Measurements from ENCODE around the gene EIF2B5.
"Not testable (repeated sequence)": the region's sequence is repeated elsewhere in the genome, so short reads cannot be mapped to it uniquely, and the experiment has no call there.

Gene EIF2B5

GRCh38 chr3:184149770-184150169 is 14.6 kb downstream of the EIF2B5 start:
- H3K36me3 ChIP-seq (ENCODE audit: control insufficient read depth, insufficient read depth, low read length); H3K9ac ChIP-seq (ENCODE audit: low read length); H3K4me3 ChIP-seq (ENCODE audit: low read length); H3K27me3 ChIP-seq (ENCODE audit: control insufficient read depth, insufficient read depth, low read length); H3K9me3 ChIP-seq (ENCODE audit: control insufficient read depth, low read length); H3K4me1 ChIP-seq (ENCODE audit: control insufficient read depth, insufficient read depth, low read length): not testable (repeated sequence)

GRCh38 chr3:184154885-184155643 is 19.9 kb downstream of the EIF2B5 start, which contains the start of gene DVL3:
TSS of gene DVL3 (plus strand) at chr3:184155377. CDS start at chr3:184155636, 259 bp downstream.
- Histone ChIP-seq H3K9me3 (ENCODE audit: control insufficient read depth, low read length) (no peaks in the 10 kb centered on the region), H3K36me3 (ENCODE audit: control insufficient read depth, insufficient read depth, low read length) (no peaks in the 10 kb centered on the region), H3K4me1 (ENCODE audit: control insufficient read depth, insufficient read depth, low read length) (peaks cover 23% of the 10 kb centered on the region), H3K9ac (ENCODE audit: low read length) (peak within 1 kb of the TSS; percentile 93), H3K4me3 (ENCODE audit: low read length) (peak within 1 kb of the TSS; percentile 93), H3K27me3 (ENCODE audit: control insufficient read depth, insufficient read depth, low read length) (no peaks in the 10 kb centered on the region)

GRCh38 chr3:184155644-184156521 is 20.7 kb downstream of the EIF2B5 start:
- Histone ChIP-seq H3K36me3 (ENCODE audit: control insufficient read depth, insufficient read depth, low read length) (no peaks in the 10 kb centered on the region), H3K9me3 (ENCODE audit: control insufficient read depth, low read length) (no peaks in the 10 kb centered on the region), H3K4me1 (ENCODE audit: control insufficient read depth, insufficient read depth, low read length) (peaks cover 23% of the 10 kb centered on the region), H3K27me3 (ENCODE audit: control insufficient read depth, insufficient read depth, low read length) (no peaks in the 10 kb centered on the region), H3K4me3 (ENCODE audit: low read length) (peak overlapping the region; percentile 93), H3K9ac (ENCODE audit: low read length) (peak overlapping the region; percentile 93)

DNA sequence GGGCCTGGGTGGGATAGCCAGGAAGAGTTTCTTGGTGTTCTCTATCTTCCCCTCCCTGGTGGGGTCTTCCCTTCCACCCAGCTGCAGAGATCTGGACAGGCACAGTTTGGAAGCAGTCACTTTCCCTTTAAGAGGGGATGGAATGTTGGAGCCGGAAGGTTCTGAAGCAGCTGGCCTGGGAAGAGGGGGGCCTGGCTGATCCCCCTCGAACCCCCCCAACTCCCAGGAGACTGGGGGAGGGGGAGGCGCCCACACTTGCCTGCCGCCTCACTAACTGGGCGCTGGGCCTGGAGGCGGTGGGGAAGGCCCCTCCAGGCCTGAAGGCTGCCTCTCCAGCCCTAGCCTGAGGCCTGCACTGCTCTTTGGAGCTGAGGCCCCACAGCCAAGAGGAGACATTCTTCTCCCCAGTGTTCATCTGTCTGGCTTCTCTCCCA is 21.4 kb downstream of the EIF2B5 start:
- Histone ChIP-seq H3K4me1 (ENCODE audit: control insufficient read depth, insufficient read depth, low read length) (peaks cover 23% of the 10 kb centered on the region), H3K9me3 (ENCODE audit: control insufficient read depth, low read length) (no peaks in the 10 kb centered on the region)

GRCh38 chr3:184157206-184157605 is 22.0 kb downstream of the EIF2B5 start:
- Histone ChIP-seq H3K9me3 (ENCODE audit: control insufficient read depth, low read length) (no peaks in the 10 kb centered on the region), H3K4me3 (ENCODE audit: low read length) (peak overlapping the region; percentile 93), H3K36me3 (ENCODE audit: control insufficient read depth, insufficient read depth, low read length) (no peaks in the 10 kb centered on the region), H3K4me1 (ENCODE audit: control insufficient read depth, insufficient read depth, low read length) (peaks cover 23% of the 10 kb centered on the region), H3K27me3 (ENCODE audit: control insufficient read depth, insufficient read depth, low read length) (no peaks in the 10 kb centered on the region), H3K9ac (ENCODE audit: low read length) (peak overlapping the region; percentile 93)

More for the DNA sequence above, 21.4 kb downstream of the EIF2B5 start:
- no peaks in the 10 kb centered on the region for H3K36me3 ChIP-seq (ENCODE audit: control insufficient read depth, insufficient read depth, low read length)
- no peaks in the 10 kb centered on the region for H3K27me3 ChIP-seq (ENCODE audit: control insufficient read depth, insufficient read depth, low read length)
- H3K9ac ChIP-seq (ENCODE audit: low read length) = peak overlapping the region; percentile 93
- H3K4me3 ChIP-seq (ENCODE audit: low read length) = peak overlapping the region; percentile 93

- Histone ChIP-seq H3K9ac (ENCODE audit: low read length) (no peak overlapping the region), H3K4me1 (ENCODE audit: control insufficient read depth, insufficient read depth, low read length) (peaks cover 23% of the 10 kb centered on the region), H3K9me3 (ENCODE audit: control insufficient read depth, low read length) (no peaks in the 10 kb centered on the region), H3K4me3 (ENCODE audit: low read length) (no peak overlapping the region), H3K27me3 (ENCODE audit: control insufficient read depth, insufficient read depth, low read length) (no peaks in the 10 kb centered on the region), H3K36me3 (ENCODE audit: control insufficient read depth, insufficient read depth, low read length) (no peaks in the 10 kb centered on the region)
Measured at GRCh38 chr3:184158404-184158803, 23.2 kb downstream of the EIF2B5 start.

DNA sequence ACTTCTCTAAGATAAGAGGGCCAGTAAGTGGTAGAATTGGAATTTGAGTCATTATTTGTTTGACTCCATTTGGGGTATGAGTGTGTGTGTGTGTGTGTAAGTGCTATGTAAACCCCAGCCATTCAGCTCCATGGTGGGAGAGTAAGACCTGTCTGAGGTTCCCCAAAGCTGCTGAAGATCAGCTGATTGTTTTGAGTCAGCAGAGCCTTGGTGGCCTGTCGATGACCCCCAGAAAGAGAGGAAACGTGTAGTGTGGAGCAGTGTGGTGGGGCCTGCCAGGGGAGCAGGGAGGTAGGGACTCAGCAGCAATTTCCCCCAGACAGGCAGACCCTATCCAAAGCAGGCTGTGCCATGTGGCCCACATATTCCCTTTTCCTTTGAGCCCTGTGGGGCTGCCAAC is 25.3 kb downstream of the EIF2B5 start:
- H3K9ac ChIP-seq (ENCODE audit: low read length) = no peak overlapping the region

DNA sequence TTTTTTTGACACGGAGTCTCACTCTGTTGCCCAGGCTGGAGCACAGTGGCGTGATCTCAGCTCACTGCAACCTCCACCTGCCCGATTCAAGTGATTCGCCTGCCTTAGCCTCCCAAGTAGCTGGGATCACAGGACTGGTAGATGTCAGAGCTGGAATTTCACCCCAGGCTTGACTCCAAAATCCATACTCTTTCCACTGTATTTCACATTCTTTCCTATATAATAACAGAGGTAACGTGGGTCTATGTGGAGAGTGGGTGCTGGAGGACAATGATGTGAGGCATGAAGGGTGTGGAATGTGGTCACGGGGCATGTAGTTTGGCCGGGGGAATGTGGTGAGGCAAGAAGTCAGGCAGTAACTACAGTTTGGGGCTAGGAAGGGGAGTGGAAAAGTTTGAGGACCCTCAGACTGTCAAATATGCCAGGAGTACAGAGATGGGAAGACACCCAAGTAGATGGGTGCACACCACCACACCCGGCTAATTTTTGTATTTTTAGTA is 27.5 kb downstream of the EIF2B5 start:
- peaks cover 26% of the 10 kb centered on the region for H3K36me3 ChIP-seq (ENCODE audit: control insufficient read depth, insufficient read depth, low read length)
- not testable (repeated sequence) for H3K4me3 ChIP-seq (ENCODE audit: low read length); H3K9me3 ChIP-seq (ENCODE audit: control insufficient read depth, low read length); H3K4me1 ChIP-seq (ENCODE audit: control insufficient read depth, insufficient read depth, low read length); H3K27me3 ChIP-seq (ENCODE audit: control insufficient read depth, insufficient read depth, low read length); H3K9ac ChIP-seq (ENCODE audit: low read length)

More for the DNA sequence above, 25.3 kb downstream of the EIF2B5 start:
- H3K4me1 ChIP-seq (ENCODE audit: control insufficient read depth, insufficient read depth, low read length) = peaks cover 17% of the 10 kb centered on the region
- H3K27me3 ChIP-seq (ENCODE audit: control insufficient read depth, insufficient read depth, low read length) = no peaks in the 10 kb centered on the region
- H3K4me3 ChIP-seq (ENCODE audit: low read length) = no peak overlapping the region
- H3K9me3 ChIP-seq (ENCODE audit: control insufficient read depth, low read length) = no peaks in the 10 kb centered on the region
- H3K36me3 ChIP-seq (ENCODE audit: control insufficient read depth, insufficient read depth, low read length) = peaks cover 13% of the 10 kb centered on the region

GRCh38 chr3:184164648-184165330 is 29.6 kb downstream of the EIF2B5 start:
- H3K36me3 ChIP-seq (ENCODE audit: control insufficient read depth, insufficient read depth, low read length) = peaks cover 26% of the 10 kb centered on the region
- no peaks in the 10 kb centered on the region for H3K4me1 ChIP-seq (ENCODE audit: control insufficient read depth, insufficient read depth, low read length)
- no peaks in the 10 kb centered on the region for H3K27me3 ChIP-seq (ENCODE audit: control insufficient read depth, insufficient read depth, low read length)
- H3K4me3 ChIP-seq (ENCODE audit: low read length) = no peak overlapping the region
- no peaks in the 10 kb centered on the region for H3K9me3 ChIP-seq (ENCODE audit: control insufficient read depth, low read length)
- H3K9ac ChIP-seq (ENCODE audit: low read length) = no peak overlapping the region

- no peak overlapping the region for H3K4me3 ChIP-seq (ENCODE audit: low read length)
- no peak overlapping the region for H3K9ac ChIP-seq (ENCODE audit: low read length)
- peaks cover 26% of the 10 kb centered on the region for H3K36me3 ChIP-seq (ENCODE audit: control insufficient read depth, insufficient read depth, low read length)
- H3K9me3 ChIP-seq (ENCODE audit: control insufficient read depth, low read length) = no peaks in the 10 kb centered on the region
- H3K27me3 ChIP-seq (ENCODE audit: control insufficient read depth, insufficient read depth, low read length) = no peaks in the 10 kb centered on the region
- no peaks in the 10 kb centered on the region for H3K4me1 ChIP-seq (ENCODE audit: control insufficient read depth, insufficient read depth, low read length)
Measured at GRCh38 chr3:184165543-184165942, 30.4 kb downstream of the EIF2B5 start.

DNA sequence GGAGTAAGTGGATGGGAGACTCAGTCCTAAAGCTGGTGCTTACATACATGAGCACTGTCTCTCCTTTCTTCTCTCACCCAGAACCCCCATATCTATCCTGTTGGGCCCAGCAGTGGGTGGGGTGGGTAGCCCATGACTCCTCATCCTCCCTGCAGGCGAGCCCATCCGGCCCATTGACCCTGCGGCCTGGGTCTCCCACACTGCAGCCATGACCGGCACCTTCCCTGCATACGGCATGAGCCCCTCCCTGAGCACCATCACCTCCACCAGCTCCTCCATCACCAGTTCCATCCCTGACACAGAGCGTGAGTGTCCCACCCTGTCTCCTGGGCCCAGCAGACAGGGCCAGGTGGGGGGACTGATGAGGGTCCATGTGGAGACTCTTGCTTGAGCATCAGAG is 31.5 kb downstream of the EIF2B5 start:
- H3K9me3 ChIP-seq (ENCODE audit: control insufficient read depth, low read length) = no peaks in the 10 kb centered on the region
- H3K9ac ChIP-seq (ENCODE audit: low read length) = no peak overlapping the region
- H3K4me1 ChIP-seq (ENCODE audit: control insufficient read depth, insufficient read depth, low read length) = no peaks in the 10 kb centered on the region
- H3K27me3 ChIP-seq (ENCODE audit: control insufficient read depth, insufficient read depth, low read length) = no peaks in the 10 kb centered on the region
- H3K4me3 ChIP-seq (ENCODE audit: low read length) = no peak overlapping the region
- H3K36me3 ChIP-seq (ENCODE audit: control insufficient read depth, insufficient read depth, low read length) = peaks cover 26% of the 10 kb centered on the region
